SU-DHL-6 (cell line): Measurements from ENCODE around the gene MCOLN2.

Experiments used
- EZH2phosphoT487 ChIP-seq: fragments of 200-600 bp; sonication (generic), shearing (Covaris generic); conservative IDR thresholded peaks from 2 replicates; pipeline ENCODE4 v1.6.1; 2018; ENCODE audit warnings: mild to moderate bottlenecking, antibody characterized with exemption, low read length, moderate library complexity, mixed read lengths
- TF ChIP-seq, protein P1 (sequence below): fragments of 200-600 bp; sonication (generic); IDR thresholded peaks from one replicate; pipeline ENCODE4 v1.5.1; 2017; ENCODE audit warnings: antibody characterized with exemption, mild to moderate bottlenecking, low read length, moderate library complexity; ENCODE audit not compliant: insufficient read depth, poor library complexity, severe bottlenecking

DNA sequence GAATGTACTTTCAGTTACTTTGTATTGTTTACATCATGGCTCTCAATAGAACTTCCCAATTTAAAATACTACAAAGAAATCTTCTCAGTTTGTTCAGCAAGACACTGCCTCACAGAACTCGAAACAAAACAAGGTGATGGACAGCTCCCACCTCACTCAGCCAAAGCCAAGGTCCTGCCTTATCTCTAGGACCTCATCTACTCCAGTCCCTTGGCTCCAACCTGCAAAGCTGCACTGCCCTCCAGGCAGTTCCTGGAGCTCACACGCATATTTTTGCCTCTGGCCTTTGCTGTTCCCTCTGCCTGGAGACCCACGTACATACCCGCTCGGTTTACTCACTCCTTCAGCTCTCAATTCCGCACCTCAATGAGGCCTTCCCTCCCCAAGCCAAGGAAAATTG, 40.3 kb downstream of the MCOLN2 start:
- TF ChIP-seq, protein P1, sequence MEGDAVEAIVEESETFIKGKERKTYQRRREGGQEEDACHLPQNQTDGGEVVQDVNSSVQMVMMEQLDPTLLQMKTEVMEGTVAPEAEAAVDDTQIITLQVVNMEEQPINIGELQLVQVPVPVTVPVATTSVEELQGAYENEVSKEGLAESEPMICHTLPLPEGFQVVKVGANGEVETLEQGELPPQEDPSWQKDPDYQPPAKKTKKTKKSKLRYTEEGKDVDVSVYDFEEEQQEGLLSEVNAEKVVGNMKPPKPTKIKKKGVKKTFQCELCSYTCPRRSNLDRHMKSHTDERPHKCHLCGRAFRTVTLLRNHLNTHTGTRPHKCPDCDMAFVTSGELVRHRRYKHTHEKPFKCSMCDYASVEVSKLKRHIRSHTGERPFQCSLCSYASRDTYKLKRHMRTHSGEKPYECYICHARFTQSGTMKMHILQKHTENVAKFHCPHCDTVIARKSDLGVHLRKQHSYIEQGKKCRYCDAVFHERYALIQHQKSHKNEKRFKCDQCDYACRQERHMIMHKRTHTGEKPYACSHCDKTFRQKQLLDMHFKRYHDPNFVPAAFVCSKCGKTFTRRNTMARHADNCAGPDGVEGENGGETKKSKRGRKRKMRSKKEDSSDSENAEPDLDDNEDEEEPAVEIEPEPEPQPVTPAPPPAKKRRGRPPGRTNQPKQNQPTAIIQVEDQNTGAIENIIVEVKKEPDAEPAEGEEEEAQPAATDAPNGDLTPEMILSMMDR = no peak
- TF ChIP-seq EZH2phosphoT487 = no peak
